ENCODE results near the gene CNEP1R1. TPM values are rescaled to one million over a fixed set of nuclear protein-coding genes. Genes with fewer than 3 reads are reported as not detected.

CNEP1R1 gene
- total and polyA plus RNA-seq, 2 experiments from 2014 or later = 34.1 to 42.8 TPM

- no peaks in the 10 kb centered on the region for H4K20me1 ChIP-seq (ENCODE audit: insufficient read depth)
- H3K4me1 ChIP-seq (ENCODE audit: insufficient read depth) = no peaks in the 10 kb centered on the region
- H3K9me3 ChIP-seq (ENCODE audit: low read depth) = no peaks in the 10 kb centered on the region
- DNase-seq = peak; percentile 13
- H3K9me2 ChIP-seq (ENCODE audit: insufficient read depth) = no peaks in the 10 kb centered on the region
- 0 out of 2 replicates have a peak overlapping the region, but pooled peaks have one; percentile 22 for H2AFZ ChIP-seq
- no peaks in the 10 kb centered on the region for H3K27me3 ChIP-seq (replicated peaks; ENCODE audit: insufficient read depth)
- in situ Hi-C loops (cut with MboI) = no loop called here
- 57% methylated on average over 17 of the region's 17 CpGs for WGBS, 2 experiments (ENCODE audit: low coverage in 1 of 2, low lambda C conversion rate in 2 of 2, missing lambda C conversion rate in 2 of 2)
- H3K9ac ChIP-seq = no peak overlapping the region
- no peak overlapping the region for H3K4me2 ChIP-seq (ENCODE audit: unreplicated experiment)
- no peak overlapping the region for H3K27ac ChIP-seq
- no peak overlapping the region for H3K4me3 ChIP-seq
- H3K79me2 ChIP-seq (ENCODE audit: insufficient read depth) = no peaks in the 10 kb centered on the region
- H3K36me3 ChIP-seq (ENCODE audit: low read depth) = no peaks in the 10 kb centered on the region
- TF ChIP-seq EZH2phosphoT487 (IDR thresholded peaks at IDR 0.05; ENCODE audit: insufficient read depth, low read depth) (no peak), EZH2 (IDR thresholded peaks at IDR 0.05; ENCODE audit: insufficient read depth, poor library complexity, severe bottlenecking) (no peak)
- no peaks in the 10 kb centered on the region for H3F3A ChIP-seq (ENCODE audit: insufficient read depth)
Observed at GRCh38 chr16:49986351-49987124, 38.5 kb upstream of the CNEP1R1 start.

GRCh38 chr16:49987381-49987780 lies 37.6 kb upstream of the CNEP1R1 start:
- in situ Hi-C loops (cut with MboI) = no loop called here
- Histone ChIP-seq H3K27ac (no peak overlapping the region), H3K9me2 (ENCODE audit: insufficient read depth) (no peaks in the 10 kb centered on the region), H3F3A (ENCODE audit: insufficient read depth) (no peaks in the 10 kb centered on the region), H4K20me1 (ENCODE audit: insufficient read depth) (no peaks in the 10 kb centered on the region), H3K9me3 (ENCODE audit: low read depth) (no peaks in the 10 kb centered on the region), H3K4me1 (ENCODE audit: insufficient read depth) (no peaks in the 10 kb centered on the region), H2AFZ (no peak overlapping the region), H3K36me3 (ENCODE audit: low read depth) (no peaks in the 10 kb centered on the region), H3K79me2 (ENCODE audit: insufficient read depth) (no peaks in the 10 kb centered on the region), H3K9ac (no peak overlapping the region), H3K4me3 (no peak overlapping the region), H3K27me3 (replicated peaks; ENCODE audit: insufficient read depth) (no peaks in the 10 kb centered on the region), H3K4me2 (ENCODE audit: unreplicated experiment) (no peak overlapping the region)
- DNase-seq = no peak
- TF ChIP-seq EZH2 (IDR thresholded peaks at IDR 0.05; ENCODE audit: insufficient read depth, poor library complexity, severe bottlenecking) = no peak
- TF ChIP-seq EZH2phosphoT487 (IDR thresholded peaks at IDR 0.05; ENCODE audit: insufficient read depth, low read depth) = no peak
- WGBS, 2 experiments (ENCODE audit: low coverage in 1 of 2, low lambda C conversion rate in 2 of 2, missing lambda C conversion rate in 2 of 2) = 86 to 87% methylated on average over 5 of the region's 5 CpGs

- DNase-seq = no peak
- no peak overlapping the region for H2AFZ ChIP-seq
- no peaks in the 10 kb centered on the region for H3K4me1 ChIP-seq (ENCODE audit: insufficient read depth)
- no peak overlapping the region for H3K9ac ChIP-seq
- 57% methylated on average over 8 of the region's 8 CpGs for WGBS, 2 experiments (ENCODE audit: low coverage in 1 of 2, low lambda C conversion rate in 2 of 2, missing lambda C conversion rate in 2 of 2)
- no peaks in the 10 kb centered on the region for H3K9me3 ChIP-seq (ENCODE audit: low read depth)
- no peaks in the 10 kb centered on the region for H4K20me1 ChIP-seq (ENCODE audit: insufficient read depth)
- no peak overlapping the region for H3K4me3 ChIP-seq
- in situ Hi-C loops (cut with MboI) = no loop called here
- H3K27ac ChIP-seq = no peak overlapping the region
- H3K4me2 ChIP-seq (ENCODE audit: unreplicated experiment) = no peak overlapping the region
- TF ChIP-seq EZH2 (IDR thresholded peaks at IDR 0.05; ENCODE audit: insufficient read depth, poor library complexity, severe bottlenecking) = no peak
- no peaks in the 10 kb centered on the region for H3K36me3 ChIP-seq (ENCODE audit: low read depth)
- no peaks in the 10 kb centered on the region for H3F3A ChIP-seq (ENCODE audit: insufficient read depth)
- H3K79me2 ChIP-seq (ENCODE audit: insufficient read depth) = no peaks in the 10 kb centered on the region
- no peaks in the 10 kb centered on the region for H3K9me2 ChIP-seq (ENCODE audit: insufficient read depth)
- H3K27me3 ChIP-seq (replicated peaks; ENCODE audit: insufficient read depth) = no peaks in the 10 kb centered on the region
Observed at GRCh38 chr16:49992825-49993224, 32.2 kb upstream of the CNEP1R1 start.

GRCh38 chr16:49993579-49993978 lies 31.4 kb upstream of the CNEP1R1 start:
- H3K36me3 ChIP-seq (ENCODE audit: low read depth) = no peaks in the 10 kb centered on the region
- no peak overlapping the region for H3K9ac ChIP-seq
- H4K20me1 ChIP-seq (ENCODE audit: insufficient read depth) = no peaks in the 10 kb centered on the region
- no peaks in the 10 kb centered on the region for H3K27me3 ChIP-seq (replicated peaks; ENCODE audit: insufficient read depth)
- H3F3A ChIP-seq (ENCODE audit: insufficient read depth) = no peaks in the 10 kb centered on the region
- no peaks in the 10 kb centered on the region for H3K79me2 ChIP-seq (ENCODE audit: insufficient read depth)
- H3K9me3 ChIP-seq (ENCODE audit: low read depth) = no peaks in the 10 kb centered on the region
- H3K4me2 ChIP-seq (ENCODE audit: unreplicated experiment) = no peak overlapping the region
- DNase-seq = no peak
- H2AFZ ChIP-seq = no peak overlapping the region
- TF ChIP-seq EZH2phosphoT487 (IDR thresholded peaks at IDR 0.05; ENCODE audit: insufficient read depth, low read depth) = no peak
- no peak for TF ChIP-seq EZH2 (IDR thresholded peaks at IDR 0.05; ENCODE audit: insufficient read depth, poor library complexity, severe bottlenecking)
- H3K27ac ChIP-seq = no peak overlapping the region
- no peaks in the 10 kb centered on the region for H3K4me1 ChIP-seq (ENCODE audit: insufficient read depth)
- H3K4me3 ChIP-seq = no peak overlapping the region
- WGBS, 2 experiments (ENCODE audit: low coverage in 1 of 2, low lambda C conversion rate in 2 of 2, missing lambda C conversion rate in 2 of 2) = 46 to 58% methylated on average over 1 of the region's 1 CpG
- no peaks in the 10 kb centered on the region for H3K9me2 ChIP-seq (ENCODE audit: insufficient read depth)
- in situ Hi-C loops (cut with MboI) = no loop called here

Measured in GM23248 (cell line).